Erythroblast (primary cell): ENCODE data around the gene SLC35F3.

Source experiments
- GATA1 ChIP-seq: IDR thresholded peaks from 2 replicates; pipeline ENCODE4 v1.6.1; 2011; ENCODE audit warnings: low read depth, mild to moderate bottlenecking, control low read depth, low read length, moderate library complexity
- POLR2A ChIP-seq: IDR thresholded peaks from 2 replicates; pipeline ENCODE4 v1.6.1; 2011; ENCODE audit warnings: mild to moderate bottlenecking, low read length

GRCh38 chr1:233972563-233972950, 68.1 kb downstream of the SLC35F3 start:
- TF ChIP-seq POLR2A: no peak
- TF ChIP-seq GATA1: no peak
